Coronary artery (tissue), 2 donors: ENCODE results near the gene MTHFR.
A peak's percentile ranks its signal among the peaks of the same experiment; 100 is the strongest.

Source experiments
- DNase-seq: peaks from one replicate; pipeline ENCODE4 v3.0.0-alpha.2; 2017; ENCODE audit warnings: low spot score
- H3K27ac ChIP-seq, 2 donors: fragments of 200-600 bp; sonication (generic); one replicate each; pipeline ENCODE4 v1.5.1; 2016 to 2019
- H3K4me3 ChIP-seq: fragments of 200-600 bp; sonication (generic); 2 replicates; pipeline ENCODE4 v1.5.1; 2016; ENCODE audit warnings: mild to moderate bottlenecking, moderate library complexity
- TF ChIP-seq, protein P1 (sequence below): fragments of 200-600 bp; sonication (generic); IDR thresholded peaks from one replicate; pipeline ENCODE4 v1.5.1; 2019; ENCODE audit warnings: antibody characterized with exemption

The MTHFR gene

DNA sequence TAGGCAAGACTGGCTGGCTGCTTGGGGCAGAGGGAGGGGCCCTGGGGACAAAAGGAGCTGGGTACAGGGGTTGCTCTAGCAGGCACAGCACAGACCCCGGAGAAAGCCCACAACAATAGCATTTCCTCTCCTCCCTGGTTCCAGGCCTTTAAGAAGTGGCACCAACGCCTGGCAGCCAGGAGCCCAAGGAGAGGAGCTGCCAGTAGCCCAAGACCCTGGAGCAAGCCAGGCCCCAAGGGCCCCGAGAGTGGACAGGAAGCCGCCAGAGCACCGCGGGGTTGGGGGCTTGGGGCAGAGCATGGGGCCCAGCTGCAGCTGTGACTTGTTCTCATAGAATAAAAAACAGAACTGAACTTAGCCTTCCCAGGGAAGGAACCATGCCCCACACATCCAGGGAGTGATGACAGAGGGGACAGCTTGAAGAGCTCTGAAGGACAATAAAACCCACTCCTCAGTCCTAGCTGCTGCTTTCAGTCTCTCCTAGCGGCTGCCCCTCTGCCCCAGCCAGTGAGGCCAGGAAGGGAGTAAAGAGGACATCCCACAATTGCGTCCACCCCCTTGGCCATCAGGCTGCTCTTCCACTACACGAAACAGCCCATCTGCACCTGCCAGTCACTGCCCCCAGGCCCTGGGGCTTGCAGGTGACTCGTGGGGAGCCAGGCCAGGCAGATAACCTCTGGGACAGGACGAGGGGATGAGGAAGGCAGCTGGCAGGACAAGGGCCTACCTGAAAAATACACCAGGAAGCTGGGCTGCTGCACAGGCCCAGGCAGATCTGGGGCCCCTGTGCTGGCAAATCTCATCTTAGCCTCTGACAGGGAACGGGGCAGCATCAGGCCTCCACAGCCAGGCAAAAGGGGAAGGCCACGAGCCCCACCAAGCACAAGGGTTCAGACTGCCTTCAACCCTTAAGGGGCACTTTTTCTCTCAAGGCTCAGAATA, 16.4 kb downstream of the MTHFR start:
- H3K27ac ChIP-seq: peak overlapping the region; percentile 79 to 99
- TF ChIP-seq, protein P1, sequence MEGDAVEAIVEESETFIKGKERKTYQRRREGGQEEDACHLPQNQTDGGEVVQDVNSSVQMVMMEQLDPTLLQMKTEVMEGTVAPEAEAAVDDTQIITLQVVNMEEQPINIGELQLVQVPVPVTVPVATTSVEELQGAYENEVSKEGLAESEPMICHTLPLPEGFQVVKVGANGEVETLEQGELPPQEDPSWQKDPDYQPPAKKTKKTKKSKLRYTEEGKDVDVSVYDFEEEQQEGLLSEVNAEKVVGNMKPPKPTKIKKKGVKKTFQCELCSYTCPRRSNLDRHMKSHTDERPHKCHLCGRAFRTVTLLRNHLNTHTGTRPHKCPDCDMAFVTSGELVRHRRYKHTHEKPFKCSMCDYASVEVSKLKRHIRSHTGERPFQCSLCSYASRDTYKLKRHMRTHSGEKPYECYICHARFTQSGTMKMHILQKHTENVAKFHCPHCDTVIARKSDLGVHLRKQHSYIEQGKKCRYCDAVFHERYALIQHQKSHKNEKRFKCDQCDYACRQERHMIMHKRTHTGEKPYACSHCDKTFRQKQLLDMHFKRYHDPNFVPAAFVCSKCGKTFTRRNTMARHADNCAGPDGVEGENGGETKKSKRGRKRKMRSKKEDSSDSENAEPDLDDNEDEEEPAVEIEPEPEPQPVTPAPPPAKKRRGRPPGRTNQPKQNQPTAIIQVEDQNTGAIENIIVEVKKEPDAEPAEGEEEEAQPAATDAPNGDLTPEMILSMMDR: no peak
- no peak for DNase-seq
- no peak overlapping the region for H3K4me3 ChIP-seq

DNA sequence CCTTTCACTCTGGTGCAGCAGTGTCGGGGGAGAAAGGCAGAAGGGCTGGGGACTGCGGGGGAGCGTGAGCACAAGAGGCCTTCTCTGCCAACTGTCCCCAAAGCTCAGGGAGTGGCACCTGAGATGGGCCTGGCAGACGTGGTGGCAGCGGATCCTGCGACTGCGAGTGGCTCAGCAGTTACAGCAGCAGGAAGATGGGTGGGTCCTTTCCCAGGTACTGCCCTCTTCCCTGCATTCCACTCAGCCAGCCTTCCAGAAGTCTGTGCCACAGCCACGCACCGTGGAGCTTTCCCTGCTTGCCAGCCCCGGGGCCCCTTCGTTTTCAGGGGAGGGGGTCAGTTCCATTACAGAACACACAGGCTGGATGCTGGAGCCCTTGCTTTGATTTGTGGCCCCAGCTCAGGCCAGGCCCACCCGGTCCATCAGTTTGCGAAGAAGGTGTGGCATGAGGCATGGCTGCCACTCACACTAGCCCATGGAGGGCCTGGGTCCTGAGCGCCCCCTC, 17.2 kb downstream of the MTHFR start:
- TF ChIP-seq, protein P1: no peak
- DNase-seq: no peak
- Histone ChIP-seq H3K27ac (peak overlapping the region; percentile 79 to 99), H3K4me3 (no peak overlapping the region)

DNA sequence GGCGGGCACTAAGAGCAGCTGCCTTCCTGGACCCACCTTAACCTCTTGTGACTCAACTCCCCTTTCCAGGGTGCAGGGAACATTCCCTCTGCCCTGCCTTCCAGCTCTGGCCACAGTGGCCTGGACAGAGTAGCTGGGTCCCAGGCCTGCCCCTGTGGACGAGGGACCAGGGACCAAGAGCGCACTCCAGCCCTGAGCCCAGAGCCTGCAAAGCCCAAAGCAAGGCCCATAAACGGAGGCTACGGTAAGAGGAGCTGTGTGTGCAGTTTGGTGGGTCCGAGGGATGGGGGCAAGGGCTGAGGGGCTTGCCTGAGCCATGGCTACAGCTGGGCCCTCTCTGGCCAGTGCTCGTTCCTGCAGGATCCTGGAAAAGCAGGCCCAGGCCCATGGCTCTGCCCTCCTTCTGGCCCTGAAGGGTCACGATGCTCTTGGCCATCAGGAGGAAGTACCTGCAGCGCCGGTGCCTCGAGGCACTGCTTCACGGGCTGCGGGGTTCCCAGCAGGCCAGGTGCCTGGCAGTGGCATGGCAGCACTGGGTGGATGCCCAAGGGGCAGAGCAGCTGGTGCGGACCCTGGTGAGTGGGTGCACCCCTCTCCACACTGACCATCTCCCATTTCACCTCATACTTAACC, 17.8 kb downstream of the MTHFR start:
- peak overlapping the region; percentile 79 to 99 for H3K27ac ChIP-seq
- peak overlapping the region; percentile 57 for H3K4me3 ChIP-seq
- DNase-seq: no peak
- TF ChIP-seq, protein P1: no peak

DNA sequence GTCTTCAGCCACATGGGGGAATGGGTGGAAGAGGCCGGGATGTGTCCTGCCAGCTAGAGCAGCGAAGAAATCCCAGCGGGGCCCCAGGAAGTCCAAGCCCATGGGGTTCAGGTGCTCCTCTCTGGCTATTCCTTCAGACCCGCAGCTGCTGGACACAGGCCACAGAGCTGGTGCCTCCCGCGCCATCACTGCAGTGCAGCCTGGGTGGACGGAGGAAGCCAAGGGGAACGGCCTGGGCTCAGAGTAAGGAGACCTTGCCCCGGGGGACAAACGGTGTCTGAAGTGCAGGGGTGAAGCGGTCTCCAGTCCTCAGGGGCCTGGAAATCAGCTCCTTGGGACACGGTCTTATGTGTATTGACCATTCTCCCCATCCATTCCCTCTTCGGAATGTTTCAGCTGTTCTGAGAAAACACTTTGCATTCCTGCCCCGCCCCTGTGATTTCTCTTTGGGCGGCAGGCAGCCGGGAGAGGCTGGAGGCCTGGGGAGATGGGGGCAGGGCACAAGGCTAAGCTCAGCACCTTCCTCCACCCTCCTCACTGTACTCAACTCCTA, 18.4 kb downstream of the MTHFR start:
- Histone ChIP-seq H3K27ac (peak overlapping the region; percentile 79 to 99), H3K4me3 (peak overlapping the region; percentile 57)
- no peak for DNase-seq
- TF ChIP-seq, protein P1: no peak

DNA sequence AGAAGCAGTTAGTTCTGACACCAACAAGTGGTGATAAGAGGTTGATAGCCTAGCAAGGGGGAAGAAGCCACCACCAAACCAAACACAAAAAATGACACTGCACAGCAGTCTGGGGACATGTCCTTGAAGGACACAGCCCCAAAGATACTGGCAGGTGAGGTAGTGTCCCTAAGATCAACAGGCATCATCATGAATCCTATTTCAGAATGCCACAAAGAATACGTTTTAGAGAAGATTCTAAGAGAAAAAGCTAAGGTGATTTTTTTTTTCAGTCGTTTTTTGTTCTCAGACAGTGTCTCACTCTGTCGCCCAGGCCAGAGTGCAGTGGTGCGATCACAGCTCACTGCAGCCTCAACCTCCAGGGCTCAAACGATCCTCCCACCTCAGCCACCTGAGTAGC, 19.6 kb downstream of the MTHFR start:
- H3K4me3 ChIP-seq: no peak overlapping the region
- no peak overlapping the region for H3K27ac ChIP-seq
- no peak for DNase-seq
- TF ChIP-seq, protein P1: no peak

DNA sequence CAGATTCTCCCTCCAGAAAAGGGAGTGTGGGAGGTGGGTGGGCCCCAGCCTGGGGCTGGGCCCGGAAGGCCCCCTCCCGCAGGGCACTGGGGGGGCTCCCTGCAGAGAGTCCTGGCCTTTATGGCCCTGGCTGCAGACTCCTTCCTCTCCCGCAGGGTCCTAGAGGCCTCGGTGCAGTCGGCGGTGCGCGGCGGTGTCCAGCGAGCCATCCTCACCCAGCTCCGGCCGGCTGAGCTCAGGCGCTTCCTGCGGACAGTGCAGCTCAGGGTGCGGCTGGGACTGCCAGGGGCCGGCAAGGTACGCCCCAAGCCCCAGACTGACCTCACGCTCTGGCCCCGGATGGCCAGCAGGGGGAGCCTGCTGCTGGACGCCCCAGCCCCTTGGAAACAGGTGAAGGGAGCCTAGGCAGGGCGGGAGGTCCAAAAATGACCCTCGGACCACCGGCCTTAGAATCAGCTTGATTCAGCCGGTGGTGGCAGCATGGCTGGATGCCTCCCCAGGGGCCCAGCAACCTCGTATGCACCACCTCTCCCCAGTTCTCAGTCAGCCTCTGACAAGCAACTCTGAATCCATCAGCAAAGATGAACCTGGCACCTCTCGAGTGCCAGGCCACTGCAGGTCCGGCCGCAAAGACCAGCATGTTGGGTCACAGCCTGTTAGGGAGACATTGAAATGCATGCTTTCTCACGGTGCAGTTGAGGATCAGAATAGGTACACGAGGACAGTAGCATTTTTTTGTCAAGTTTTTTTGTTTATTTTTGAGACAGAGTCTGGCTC, 20.6 kb downstream of the MTHFR start:
- H3K4me3 ChIP-seq: peak overlapping the region; percentile 63
- H3K27ac ChIP-seq: peak overlapping the region in 1 of 2 donors; percentile 44
- TF ChIP-seq, protein P1: peak; percentile 80
- no peak for DNase-seq
